ENCODE data around the gene MRPS2. TPM values are rescaled to one million over a fixed set of nuclear protein-coding genes. Genes with fewer than 3 reads are reported as not detected.

The MRPS2 gene
- total RNA-seq (2022; extraction: Qiagen RNA extraction; ENCODE audit: low read depth), result 104 to 142 TPM (median 132 TPM) in 5 replicates

GRCh38 chr9:135500525-135501260 lies at the start of gene MRPS2:
TSS of gene MRPS2 (plus strand) at chr9:135500682. CDS start at chr9:135500711, 29 bp downstream.

GRCh38 chr9:135479469-135480052 lies 20.9 kb upstream of the MRPS2 start, which contains the start of gene PPP1R26:
TSS of gene PPP1R26 (plus strand) at chr9:135479782. CDS start at chr9:135484511, 4,729 bp downstream.

GRCh38 chr9:135520916-135521607 lies 20.6 kb downstream of the MRPS2 start, which contains the start of gene LCN1:
TSS of gene LCN1 (plus strand) at chr9:135521440. CDS start at chr9:135521498, 58 bp downstream.

GRCh38 chr9:135545646-135546176 lies 45.2 kb downstream of the MRPS2 start, which contains the start of gene OBP2A:
TSS of gene OBP2A (plus strand) at chr9:135546126. CDS start at chr9:135546181, 55 bp downstream.

Other genes with a start within 250 kb of the MRPS2 start
- 13.6 to 19.7 TPM (median 19.3 TPM) in 5 replicates for gene PPP1R26, start 20.9 kb upstream of the MRPS2 start, total RNA-seq (2022; extraction: Qiagen RNA extraction; ENCODE audit: low read depth)
- gene LCN1, start 20.8 kb downstream of the MRPS2 start, total RNA-seq (2022; extraction: Qiagen RNA extraction; ENCODE audit: low read depth), result not detected in 5 replicates
- not detected in 5 replicates for gene OBP2A, start 45.4 kb downstream of the MRPS2 start, total RNA-seq (2022; extraction: Qiagen RNA extraction; ENCODE audit: low read depth)
- 0.25 to 0.66 TPM (median 0.30 TPM) in 3 of 5 replicates, not detected in the others for gene PAEP, start 61.1 kb downstream of the MRPS2 start, total RNA-seq (2022; extraction: Qiagen RNA extraction; ENCODE audit: low read depth)
- gene GLT6D1, start 138.9 kb downstream of the MRPS2 start, total RNA-seq (2022; extraction: Qiagen RNA extraction; ENCODE audit: low read depth), result not detected in 5 replicates
- not detected in 5 replicates for gene LCN9, start 162.6 kb downstream of the MRPS2 start, total RNA-seq (2022; extraction: Qiagen RNA extraction; ENCODE audit: low read depth)
- gene SOHLH1, start 198.8 kb downstream of the MRPS2 start, total RNA-seq (2022; extraction: Qiagen RNA extraction; ENCODE audit: low read depth), result not detected in 5 replicates
- gene KCNT1, start 201.5 kb downstream of the MRPS2 start, total RNA-seq (2022; extraction: Qiagen RNA extraction; ENCODE audit: low read depth), result not detected in 5 replicates